HG03342 (cell line): ENCODE results near the gene TUBGCP4.
"Not testable (repeated sequence)": the region's sequence is repeated elsewhere in the genome, so short reads cannot be mapped to it uniquely, and the experiment has no call there.

Experiments
- ATAC-seq: cut with Tn5 transposase; IDR thresholded peaks from one replicate; pipeline ENCODE4 v1.9.1; 2021; ENCODE audit warnings: mild to moderate bottlenecking, moderate library complexity; ENCODE audit not compliant: unreplicated experiment

The TUBGCP4 gene

GRCh38 chr15:43370975-43371974 is at the start of gene TUBGCP4, which contains the start of gene ZSCAN29:
Gene TUBGCP4, plus strand, starts transcription at chr15:43371101. Its CDS starts 254 bp downstream, at chr15:43371355.
Gene ZSCAN29, minus strand, starts transcription at chr15:43371043. Its CDS starts 1,130 bp downstream, at chr15:43369913.
- peak; percentile 70 for ATAC-seq

GRCh38 chr15:43325039-43325684 is 45.7 kb upstream of the TUBGCP4 start:
- ATAC-seq, result no peak

GRCh38 chr15:43329217-43329959 is 41.5 kb upstream of the TUBGCP4 start:
- ATAC-seq, result no peak

GRCh38 chr15:43329960-43330779 is 40.7 kb upstream of the TUBGCP4 start, which contains the start of gene LCMT2:
Gene LCMT2, minus strand, starts transcription at chr15:43330573. Its CDS starts 84 bp downstream, at chr15:43330489.
- ATAC-seq, result peak; percentile 91

- ATAC-seq, result peak; percentile 30
These were observed 40.2 kb upstream of the TUBGCP4 start for GRCh38 chr15:43330780-43331087.

GRCh38 chr15:43346305-43346704 is 24.6 kb upstream of the TUBGCP4 start:
- no peak for ATAC-seq

- no peak for ATAC-seq
These were observed 23.8 kb upstream of the TUBGCP4 start for GRCh38 chr15:43347114-43347513.

- ATAC-seq, result no peak
These were observed 18.1 kb upstream of the TUBGCP4 start for GRCh38 chr15:43352693-43353382.

- ATAC-seq, result no peak
These were observed 10.1 kb upstream of the TUBGCP4 start for GRCh38 chr15:43360821-43361220.

GRCh38 chr15:43361313-43361903 is 9.5 kb upstream of the TUBGCP4 start:
- no peak for ATAC-seq

GRCh38 chr15:43370310-43370974 is 459 bp upstream of the TUBGCP4 start:
- ATAC-seq, result peak; percentile 36

GRCh38 chr15:43376017-43376705 is 5.3 kb downstream of the TUBGCP4 start:
- no peak for ATAC-seq

GRCh38 chr15:43378601-43379000 is 7.7 kb downstream of the TUBGCP4 start:
- no peak for ATAC-seq

- ATAC-seq, result no peak
These were observed 11.4 kb downstream of the TUBGCP4 start for GRCh38 chr15:43382310-43382709.

- no peak for ATAC-seq
These were observed 12.2 kb downstream of the TUBGCP4 start for GRCh38 chr15:43383070-43383469.

GRCh38 chr15:43390723-43391122 is 19.8 kb downstream of the TUBGCP4 start:
- no peak for ATAC-seq

- not testable (repeated sequence) for ATAC-seq
These were observed 22.7 kb downstream of the TUBGCP4 start for GRCh38 chr15:43393592-43393991.

GRCh38 chr15:43402255-43402654 is 31.4 kb downstream of the TUBGCP4 start:
- no peak for ATAC-seq
